GM12878 (cell line): ENCODE results near the gene SPHK2. TPM values are rescaled to one million over a fixed set of nuclear protein-coding genes. Genes with fewer than 3 reads are reported as not detected.
A peak's percentile ranks its signal among the peaks of the same experiment; 100 is the strongest.

Experiments used
- ATAC-seq: fragments of 200-7000 bp; cut with Tn5 transposase; 3 replicates; pipeline ENCODE4 v1.9.1; 2020; ENCODE audit warnings: mild to moderate bottlenecking, moderate library complexity
- BruUV-seq: library from RNA; stranded (reverse); fragments of 400-500 nt; replicated peaks from 2 replicates; lab custom pipeline; 2021; lab: Mats Ljungman, UMichigan
- CTCF ChIA-PET: fragments of 300-600 bp; sonication (Branson Sonifier 250); formaldehyde crosslinking; extraction: SDS; loops from one replicate; lab custom pipeline; 2021; ENCODE audit warnings: inconsistent platforms; lab: Yijun Ruan, JAX
- POLR2A ChIA-PET: fragments of 350-600 bp; formaldehyde crosslinking; extraction: SDS; loops from one replicate; lab custom pipeline; 2021; ENCODE audit warnings: inconsistent platforms; lab: Charles Lee
- RAD21 ChIA-PET: fragments of 300-600 bp; sonication (Branson Sonifier 250); formaldehyde crosslinking; loops from one replicate; lab custom pipeline; 2023; ENCODE audit warnings: antibody characterized with exemption; ENCODE audit not compliant: unreplicated experiment; lab: Charles Lee
- SMC1A ChIA-PET: fragments of 300-600 bp; sonication (Branson Sonifier 250); formaldehyde crosslinking; loops from one replicate; lab custom pipeline; 2023; ENCODE audit not compliant: unreplicated experiment, uncharacterized antibody; lab: Charles Lee
- DNase-seq: peaks from one replicate; pipeline ENCODE4 v3.0.0-alpha.2; 2011; ENCODE audit warnings: low read depth, low spot score
- FAIRE-seq: peaks from 3 replicates; lab custom pipeline; 2011; peaks lifted over from hg19 to GRCh38; lab: Jason Lieb, UNC
- H2AFZ ChIP-seq: 2 replicates; pipeline ENCODE4 v1.6.0; 2011; ENCODE audit warnings: low read depth, low read length, control low read depth; ENCODE audit not compliant: control insufficient read depth
- H3K27ac ChIP-seq: 2 replicates; pipeline ENCODE4 v1.5.1; 2011; ENCODE audit warnings: control low read depth; ENCODE audit not compliant: control insufficient read depth, insufficient read depth
- H3K27me3 ChIP-seq, 2 experiments: replicated peaks in 1 of 2; 2 replicates each; pipeline versions ENCODE4 v1.6.0 to v1.6.1; 2011; ENCODE audit warnings: low read length in 1 of 2; ENCODE audit not compliant: control insufficient read depth in 2 of 2, insufficient read depth in 2 of 2
- H3K36me3 ChIP-seq, 2 experiments: 2 replicates each; pipeline ENCODE4 v1.5.1; 2011; ENCODE audit warnings: low read length in 1 of 2; ENCODE audit not compliant: control insufficient read depth in 2 of 2, insufficient read depth in 2 of 2
- H3K4me1 ChIP-seq: 2 replicates; pipeline ENCODE4 v1.6.1; 2011; ENCODE audit warnings: mild to moderate bottlenecking, low read length, moderate library complexity, mixed read lengths; ENCODE audit not compliant: control insufficient read depth, insufficient read depth
- H3K4me2 ChIP-seq: 2 replicates; pipeline ENCODE4 v1.6.0; 2011; ENCODE audit warnings: control low read depth; ENCODE audit not compliant: control insufficient read depth, insufficient read depth
- H3K4me3 ChIP-seq: fragments of 200-600 bp; sonication (generic); 2 replicates; pipeline ENCODE4 v1.5.1; 2016
- H3K79me2 ChIP-seq: 2 replicates; pipeline ENCODE4 v1.6.0; 2011; ENCODE audit warnings: low read length; ENCODE audit not compliant: control insufficient read depth, insufficient read depth
- H3K9ac ChIP-seq: 2 replicates; pipeline ENCODE4 v1.8.0; 2011; ENCODE audit warnings: low read length, control low read depth, mixed read lengths; ENCODE audit not compliant: control insufficient read depth, insufficient read depth
- H3K9me3 ChIP-seq: replicated peaks from 3 replicates; pipeline ENCODE4 v1.5.1; 2011; ENCODE audit warnings: mild to moderate bottlenecking, low read length; ENCODE audit not compliant: control insufficient read depth, insufficient read depth
- H4K20me1 ChIP-seq: 2 replicates; pipeline ENCODE4 v1.6.0; 2011; ENCODE audit not compliant: control insufficient read depth, insufficient read depth
- ATF7 ChIP-seq: fragments of 450-650 bp; IDR thresholded peaks from 2 replicates; pipeline ENCODE4 v1.6.1; 2016; ENCODE audit warnings: low read depth, mild to moderate bottlenecking
- ESRRA ChIP-seq: IDR thresholded peaks from 2 replicates; pipeline ENCODE4 v1.6.1; 2012; ENCODE audit warnings: mild to moderate bottlenecking, low read length, improper control_type of control experiment
- HCFC1 ChIP-seq: fragments of 150-350 bp; IDR thresholded peaks from 2 replicates; pipeline ENCODE4 v1.6.1; 2014; ENCODE audit warnings: low read length
- KLF5 ChIP-seq: fragments of 450-650 bp; IDR thresholded peaks from 2 replicates; pipeline ENCODE4 v1.6.1; 2014; ENCODE audit warnings: mild to moderate bottlenecking; ENCODE audit not compliant: partially characterized antibody
- NR2C1 ChIP-seq: fragments of 450-650 bp; IDR thresholded peaks from 2 replicates; pipeline ENCODE4 v1.6.1; 2017; ENCODE audit warnings: antibody characterized with exemption, mild to moderate bottlenecking, moderate library complexity
- NR2F1 ChIP-seq: fragments of 450-650 bp; conservative IDR thresholded peaks from 2 replicates; pipeline ENCODE4 v1.6.1; 2017; ENCODE audit warnings: mild to moderate bottlenecking
- PAX5 ChIP-seq: IDR thresholded peaks from 2 replicates; pipeline ENCODE4 v1.6.1; 2011; ENCODE audit warnings: low read depth, low read length, borderline replicate concordance
- WGBS: methylation state at CpG from one replicate; pipeline ENCODE4 v1.1.6; 2016; ENCODE audit warnings: low lambda C conversion rate; ENCODE audit not compliant: insufficient replicate concordance, insufficient coverage; ENCODE audit errors: missing lambda C conversion rate; 5-methylcytosine and 5-hydroxymethylcytosine counted together
- in situ Hi-C: fragments of 300-500 bp; cut with MboI; formaldehyde crosslinking; loops from 9 replicates; pipeline ENCODE4 v1.14.3; 2018; ENCODE audit warnings: mixed read lengths
- intact Hi-C: fragments of 100-400 bp; cut with micrococcal nuclease; formaldehyde crosslinking; loops from one replicate; pipeline ENCODE4 v1.14.2; 2022; ENCODE audit not compliant: unreplicated experiment
- polyA plus RNA-seq, 11 experiments: library from polyadenylated mRNA; depleted of rRNA in 4 of 11; unstranded in 6 of 11; stranded (reverse) in 5 of 11; fragments of >200 nt; fragmentation: Nextera tagmentation in 4 of 11; fragmentation: Illumina TruSeq in 1 of 11; extraction: Ambion mirVana in 4 of 11; extraction: Trizol in 1 of 11; gene quantifications; 1 replicate in 1 of 11; 2 replicates in 10 of 11; pipeline versions ENCODE4 v1.2.1 to v1.2.3, GENCODE V29; 2011 to 2016; ENCODE audit warnings: inconsistent platforms in 2 of 11, missing spikeins in 2 of 11, low read depth in 1 of 11
- total RNA-seq, 4 experiments: library from RNA; depleted of rRNA in 3 of 4; stranded (reverse); fragments of >200 nt in 3 of 4; fragmentation: Illumina TruSeq in 1 of 4; extraction: Trizol in 1 of 4; gene quantifications; 2 replicates each; pipeline versions ENCODE4 v1.2.1 to v1.2.3, GENCODE V29; 2013 to 2021
- TF ChIP-seq, protein P1 (sequence below): fragments of 450-650 bp; formaldehyde crosslinking; IDR thresholded peaks from 2 replicates; pipeline ENCODE4 v1.5.0; 2022; ENCODE audit warnings: mild to moderate bottlenecking, missing genetic modification characterization

Gene SPHK2
- total and polyA plus RNA-seq, 10 of the 15 experiments (the other 5 are each of a cell fraction or from before 2014, with no cell fraction given) = 0.37 to 40.5 (median 11.2) TPM

- TF ChIP-seq, protein P1, sequence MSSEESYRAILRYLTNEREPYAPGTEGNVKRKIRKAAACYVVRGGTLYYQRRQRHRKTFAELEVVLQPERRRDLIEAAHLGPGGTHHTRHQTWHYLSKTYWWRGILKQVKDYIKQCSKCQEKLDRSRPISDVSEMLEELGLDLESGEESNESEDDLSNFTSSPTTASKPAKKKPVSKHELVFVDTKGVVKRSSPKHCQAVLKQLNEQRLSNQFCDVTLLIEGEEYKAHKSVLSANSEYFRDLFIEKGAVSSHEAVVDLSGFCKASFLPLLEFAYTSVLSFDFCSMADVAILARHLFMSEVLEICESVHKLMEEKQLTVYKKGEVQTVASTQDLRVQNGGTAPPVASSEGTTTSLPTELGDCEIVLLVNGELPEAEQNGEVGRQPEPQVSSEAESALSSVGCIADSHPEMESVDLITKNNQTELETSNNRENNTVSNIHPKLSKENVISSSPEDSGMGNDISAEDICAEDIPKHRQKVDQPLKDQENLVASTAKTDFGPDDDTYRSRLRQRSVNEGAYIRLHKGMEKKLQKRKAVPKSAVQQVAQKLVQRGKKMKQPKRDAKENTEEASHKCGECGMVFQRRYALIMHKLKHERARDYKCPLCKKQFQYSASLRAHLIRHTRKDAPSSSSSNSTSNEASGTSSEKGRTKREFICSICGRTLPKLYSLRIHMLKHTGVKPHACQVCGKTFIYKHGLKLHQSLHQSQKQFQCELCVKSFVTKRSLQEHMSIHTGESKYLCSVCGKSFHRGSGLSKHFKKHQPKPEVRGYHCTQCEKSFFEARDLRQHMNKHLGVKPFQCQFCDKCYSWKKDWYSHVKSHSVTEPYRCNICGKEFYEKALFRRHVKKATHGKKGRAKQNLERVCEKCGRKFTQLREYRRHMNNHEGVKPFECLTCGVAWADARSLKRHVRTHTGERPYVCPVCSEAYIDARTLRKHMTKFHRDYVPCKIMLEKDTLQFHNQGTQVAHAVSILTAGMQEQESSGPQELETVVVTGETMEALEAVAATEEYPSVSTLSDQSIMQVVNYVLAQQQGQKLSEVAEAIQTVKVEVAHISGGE (CRISPR knock-in tag) = no peak
- TF ChIP-seq ESRRA = no peak
Measured at GRCh38 chr19:48595833-48596232, 23.5 kb upstream of the SPHK2 start (continued).

DNA sequence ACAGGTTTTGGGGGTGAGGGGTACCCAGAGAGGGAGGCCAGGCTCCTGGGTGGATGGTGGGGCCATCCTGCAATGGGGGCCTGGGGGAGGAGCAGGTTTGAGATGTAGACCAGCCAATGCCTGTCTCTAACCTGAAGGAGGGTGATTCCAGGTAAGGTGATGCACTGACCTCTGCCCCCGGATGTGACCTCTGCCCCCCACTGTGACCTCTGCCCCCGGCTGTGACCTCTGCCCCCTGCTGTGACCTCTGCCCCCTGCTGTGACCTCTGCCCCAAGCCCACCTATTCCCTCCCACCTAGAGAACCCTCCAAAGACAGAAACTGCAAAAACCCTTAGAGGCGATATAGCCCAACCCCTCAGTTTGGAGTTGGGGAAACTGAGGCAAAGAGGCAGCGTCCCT lies 23.1 kb upstream of the SPHK2 start:
- TF ChIP-seq ATF7 = no peak
- TF ChIP-seq HCFC1 = no peak
- no peak for TF ChIP-seq PAX5
- TF ChIP-seq NR2F1 = peak; percentile 92
- TF ChIP-seq NR2C1 = peak; percentile 88
- TF ChIP-seq KLF5 = no peak
- POLR2A ChIA-PET = interaction anchor here (0.6 kb wide), 1 partner anchor 15 kb away, joined by 3 read pairs; no protein-coding TSS in a partner anchor
- Histone ChIP-seq H4K20me1 (no peaks in the 10 kb centered on the region), H3K9ac (no peak overlapping the region), H3K27me3 (peaks cover 0 to 2% of the 10 kb centered on the region in 2 experiments; a peak in 1 of 4 replicates), H3K4me3 (no peak overlapping the region), H3K4me1 (peaks cover 6% of the 10 kb centered on the region; the same call in 1 of the 2 replicates), H2AFZ (no peak overlapping the region), H3K36me3 (no peaks in the 10 kb centered on the region), H3K27ac (no peak overlapping the region), H3K4me2 (peak overlapping the region; percentile 69), H3K9me3 (no peaks in the 10 kb centered on the region), H3K79me2 (no peaks in the 10 kb centered on the region; the same call in 1 of the 2 replicates)
- in situ Hi-C loops = no loop called here
- FAIRE-seq (no peak), DNase-seq (no peak), ATAC-seq (no peak)
- 84% methylated on average over 3 of the region's 4 CpGs for WGBS
- CTCF ChIA-PET = interaction anchor here (1.2 kb wide), 1 partner anchor 12 kb away, joined by 6 read pairs; no protein-coding TSS in a partner anchor
- intact Hi-C loops = no loop called here
- BruUV-seq = no TSS peak
- RAD21 ChIA-PET = no interaction called here
- SMC1A ChIA-PET = interaction anchor here (2.0 kb wide), 1 partner anchor 13 kb away, joined by 6 read pairs; no protein-coding TSS in a partner anchor
